Lower leg skin (tissue), 3 donors: Measurements from ENCODE around the gene EFTUD2.

Experiments used
- CTCF ChIP-seq, 3 donors: fragments of 450-650 bp; IDR thresholded peaks; one replicate each; pipeline ENCODE4 v1.5.1; 2016; ENCODE audit warnings: antibody characterized with exemption in 3 of 3, mild to moderate bottlenecking in 3 of 3, moderate library complexity in 2 of 3
- POLR2A ChIP-seq, 2 donors: fragments of 450-650 bp; IDR thresholded peaks; one replicate each; pipeline ENCODE4 v1.6.1; 2016 to 2017; ENCODE audit warnings: antibody characterized with exemption in 2 of 2, mild to moderate bottlenecking in 1 of 2, moderate library complexity in 1 of 2

GRCh38 chr17:44828919-44829522 lies 70.2 kb downstream of the EFTUD2 start:
- TF ChIP-seq CTCF (IDR thresholded peaks at IDR 0.05) (no peak), POLR2A (IDR thresholded peaks at IDR 0.05) (no peak)
